ENCODE data around the gene SLC17A9.

GRCh38 chr20:62928246-62928939, 24.1 kb upstream of the SLC17A9 start:
- TF ChIP-seq EZH2 (IDR thresholded peaks at IDR 0.05; ENCODE audit: insufficient read depth, poor library complexity, severe bottlenecking) (no peak), EZH2phosphoT487 (IDR thresholded peaks at IDR 0.05; ENCODE audit: insufficient read depth, low read depth) (no peak)
